Stomach smooth muscle (tissue), 2 donors: ENCODE measurements around the gene B4GALT5.

ENCODE experiments used
- H3K27ac ChIP-seq: one replicate; pipeline ENCODE4 v1.7.0; 2013; ENCODE audit warnings: mild to moderate bottlenecking, low read length, inconsistent platforms
- H3K27me3 ChIP-seq, 2 donors: one replicate each; pipeline ENCODE4 v1.7.0; 2013; ENCODE audit warnings: low read length in 2 of 2; ENCODE audit not compliant: insufficient read depth in 2 of 2, control insufficient read depth in 1 of 2
- H3K36me3 ChIP-seq, 2 donors: one replicate each; pipeline ENCODE4 v1.7.0; 2013; ENCODE audit warnings: low read length in 2 of 2; ENCODE audit not compliant: control insufficient read depth in 2 of 2, insufficient read depth in 2 of 2
- H3K4me1 ChIP-seq: one replicate; pipeline ENCODE4 v1.7.0; 2013; ENCODE audit warnings: low read length; ENCODE audit not compliant: control insufficient read depth, insufficient read depth
- H3K4me3 ChIP-seq, 2 donors: one replicate each; pipeline ENCODE4 v1.7.0; 2013; ENCODE audit warnings: low read length in 2 of 2
- H3K9ac ChIP-seq, 2 donors: one replicate each; pipeline ENCODE4 v1.7.0; 2013; ENCODE audit warnings: low read length in 2 of 2, mild to moderate bottlenecking in 1 of 2
- H3K9me3 ChIP-seq, 2 donors: one replicate each; pipeline ENCODE4 v1.7.0; 2013; ENCODE audit warnings: low read length in 2 of 2; ENCODE audit not compliant: control insufficient read depth in 2 of 2
- donor health status: healthy.
- donor health status: Pancreatic carcinoma.

B4GALT5 gene

DNA sequence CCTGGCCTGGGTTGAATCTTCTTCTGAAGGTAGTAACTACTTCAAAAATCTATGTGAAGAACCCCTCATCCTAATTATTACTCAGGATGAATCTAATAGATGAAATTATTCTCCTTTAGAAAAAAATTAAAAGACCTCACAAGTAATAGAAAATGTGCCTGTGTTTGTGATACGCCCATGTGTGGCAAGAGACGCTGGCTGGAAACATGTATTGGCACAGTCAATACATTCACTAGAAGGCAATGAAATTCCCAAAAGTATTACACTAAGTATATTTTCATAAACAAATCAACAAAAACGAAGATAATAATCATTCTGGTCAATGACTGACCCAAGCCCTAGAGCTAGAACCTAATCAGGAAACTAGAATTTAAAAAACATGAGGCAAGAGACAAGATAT, 64.0 kb downstream of the B4GALT5 start:
- H3K36me3 ChIP-seq, result peaks cover 34 to 41% of the 10 kb centered on the region in 2 donors

GRCh38 chr20:49647550-49647949, 66.1 kb downstream of the B4GALT5 start:
- H3K36me3 ChIP-seq, result peaks cover 27 to 38% of the 10 kb centered on the region in 2 donors
- no peak overlapping the region for H3K9ac ChIP-seq
- H3K9me3 ChIP-seq, result no peaks in the 10 kb centered on the region
- H3K27ac ChIP-seq, result no peak overlapping the region
- H3K27me3 ChIP-seq, result no peaks in the 10 kb centered on the region
- no peaks in the 10 kb centered on the region for H3K4me1 ChIP-seq
- H3K4me3 ChIP-seq, result no peak overlapping the region

More for the DNA sequence above, 64.0 kb downstream of the B4GALT5 start:
- Histone ChIP-seq H3K9me3 (no peaks in the 10 kb centered on the region), H3K9ac (no peak overlapping the region), H3K27me3 (no peaks in the 10 kb centered on the region), H3K4me1 (no peaks in the 10 kb centered on the region), H3K27ac (no peak overlapping the region), H3K4me3 (no peak overlapping the region)

GRCh38 chr20:49646528-49646927, 67.2 kb downstream of the B4GALT5 start:
- H3K4me3 ChIP-seq, result no peak overlapping the region
- no peak overlapping the region for H3K9ac ChIP-seq
- H3K36me3 ChIP-seq, result peaks cover 32 to 43% of the 10 kb centered on the region in 2 donors
- H3K9me3 ChIP-seq, result no peaks in the 10 kb centered on the region
- H3K27me3 ChIP-seq, result no peaks in the 10 kb centered on the region
- H3K4me1 ChIP-seq, result no peaks in the 10 kb centered on the region
- no peak overlapping the region for H3K27ac ChIP-seq

DNA sequence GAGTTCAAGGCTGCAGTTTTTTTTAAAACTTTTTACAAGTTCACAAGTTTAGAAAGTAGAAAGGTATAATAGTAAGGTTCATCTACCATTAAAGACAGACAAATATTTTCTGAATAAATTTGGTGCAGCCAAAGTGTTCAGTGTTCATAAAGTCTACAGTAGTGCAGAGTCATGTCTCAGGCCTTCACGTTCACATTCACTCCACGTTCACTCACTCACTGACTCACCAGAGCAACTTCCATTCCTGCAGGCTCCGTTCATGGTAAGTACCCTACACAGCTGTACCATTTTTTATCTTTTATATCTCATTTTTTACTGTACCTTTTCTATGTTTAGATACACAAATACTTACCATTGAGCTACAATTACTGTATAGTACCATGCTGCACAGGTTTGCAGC, 67.6 kb downstream of the B4GALT5 start:
- Histone ChIP-seq H3K4me3 (no peak overlapping the region), H3K9me3 (no peaks in the 10 kb centered on the region), H3K9ac (no peak overlapping the region), H3K4me1 (no peaks in the 10 kb centered on the region), H3K27ac (no peak overlapping the region), H3K36me3 (peaks cover 36 to 43% of the 10 kb centered on the region in 2 donors), H3K27me3 (no peaks in the 10 kb centered on the region)

- Histone ChIP-seq H3K9me3 (no peaks in the 10 kb centered on the region), H3K4me1 (no peaks in the 10 kb centered on the region), H3K27me3 (no peaks in the 10 kb centered on the region), H3K36me3 (peaks cover 45 to 46% of the 10 kb centered on the region in 2 donors), H3K4me3 (no peak overlapping the region), H3K27ac (no peak overlapping the region), H3K9ac (no peak overlapping the region)
These were observed 68.6 kb downstream of the B4GALT5 start for GRCh38 chr20:49644980-49645565.

DNA sequence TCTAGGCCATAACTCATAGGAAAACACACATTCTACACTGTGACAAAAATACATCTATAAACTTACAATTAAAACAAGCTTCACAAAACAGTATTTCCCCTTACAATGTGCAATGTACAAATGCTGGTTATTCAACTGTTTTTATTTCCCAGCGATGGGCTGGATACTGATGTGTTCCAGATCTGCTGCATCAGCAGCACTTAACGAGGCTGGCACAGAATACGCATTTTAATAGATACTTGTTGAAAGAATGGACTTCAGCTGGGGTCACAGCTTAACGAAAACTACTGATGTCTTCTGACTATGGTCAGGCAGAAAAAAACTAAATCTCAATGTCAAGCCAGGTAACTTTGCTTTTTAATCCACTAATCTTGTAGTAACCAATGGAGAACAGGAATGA, 70.9 kb downstream of the B4GALT5 start:
- H3K9me3 ChIP-seq, result no peaks in the 10 kb centered on the region
- peaks cover 41 to 51% of the 10 kb centered on the region in 2 donors for H3K36me3 ChIP-seq
- no peak overlapping the region for H3K4me3 ChIP-seq
- no peak overlapping the region for H3K9ac ChIP-seq
- no peaks in the 10 kb centered on the region for H3K4me1 ChIP-seq
- no peak overlapping the region for H3K27ac ChIP-seq
- H3K27me3 ChIP-seq, result no peaks in the 10 kb centered on the region

- no peak overlapping the region for H3K9ac ChIP-seq
These were observed 71.7 kb downstream of the B4GALT5 start for GRCh38 chr20:49641683-49642656.

GRCh38 chr20:49637046-49637637, 76.5 kb downstream of the B4GALT5 start:
- Histone ChIP-seq H3K4me3 (no peak overlapping the region), H3K9ac (no peak overlapping the region), H3K36me3 (peaks cover 20 to 33% of the 10 kb centered on the region in 2 donors), H3K27ac (peak overlapping the region; percentile 49), H3K9me3 (no peaks in the 10 kb centered on the region), H3K4me1 (peaks cover 18% of the 10 kb centered on the region), H3K27me3 (no peaks in the 10 kb centered on the region)

More at GRCh38 chr20:49641683-49642656, 71.7 kb downstream of the B4GALT5 start:
- no peaks in the 10 kb centered on the region for H3K9me3 ChIP-seq
- no peak overlapping the region for H3K27ac ChIP-seq
- no peak overlapping the region for H3K4me3 ChIP-seq
- no peaks in the 10 kb centered on the region for H3K27me3 ChIP-seq
- H3K4me1 ChIP-seq, result no peaks in the 10 kb centered on the region
- peaks cover 39 to 48% of the 10 kb centered on the region in 2 donors for H3K36me3 ChIP-seq

DNA sequence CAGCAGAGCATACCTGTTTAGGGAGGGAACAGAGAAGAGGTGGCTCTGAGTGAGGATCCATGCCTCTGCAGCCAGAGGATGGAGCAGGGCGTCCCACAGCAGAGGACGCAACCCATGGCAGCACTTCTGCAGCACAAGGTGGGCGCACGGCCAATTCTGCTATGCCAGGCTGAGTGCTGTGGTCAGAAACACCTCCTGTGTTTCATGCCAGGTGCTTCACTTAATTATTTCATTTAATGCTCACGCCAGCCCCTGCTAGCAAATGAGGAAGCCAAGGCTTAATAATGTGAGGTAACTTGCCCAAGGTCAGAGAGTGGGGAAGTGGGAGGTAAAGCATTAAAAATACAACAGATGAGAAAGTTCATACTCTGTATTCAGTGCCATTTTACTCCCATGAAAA, 77.2 kb downstream of the B4GALT5 start:
- Histone ChIP-seq H3K27ac (peak overlapping the region; percentile 49), H3K4me1 (peaks cover 21% of the 10 kb centered on the region), H3K27me3 (no peaks in the 10 kb centered on the region), H3K9me3 (no peaks in the 10 kb centered on the region), H3K9ac (no peak overlapping the region), H3K36me3 (peaks cover 16 to 31% of the 10 kb centered on the region in 2 donors), H3K4me3 (no peak overlapping the region)

DNA sequence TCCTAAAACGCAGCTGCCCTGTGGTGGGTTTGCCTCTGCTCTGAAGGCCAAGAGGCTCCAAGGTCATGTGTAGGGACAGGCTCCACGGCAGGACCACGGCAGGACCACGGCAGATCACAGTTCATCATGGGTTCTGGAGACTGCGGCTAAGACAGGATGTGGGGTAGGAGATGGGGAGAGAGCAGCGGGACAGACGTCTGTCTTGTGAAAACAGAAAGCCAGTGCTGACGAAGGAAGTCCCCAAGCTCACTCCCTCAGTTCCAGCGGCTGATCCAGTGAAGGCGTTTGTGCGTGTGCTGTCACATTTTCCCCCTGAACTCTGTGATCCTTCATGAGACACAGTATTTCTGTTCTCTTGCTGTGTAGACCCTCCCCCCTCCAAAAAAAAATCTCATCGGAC, 77.8 kb downstream of the B4GALT5 start:
- peaks cover 16 to 25% of the 10 kb centered on the region in 2 donors for H3K36me3 ChIP-seq
- peak overlapping the region; percentile 13 to 29 for H3K9ac ChIP-seq
- H3K4me3 ChIP-seq, result no peak overlapping the region
- H3K4me1 ChIP-seq, result peaks cover 26% of the 10 kb centered on the region
- H3K27ac ChIP-seq, result peak overlapping the region; percentile 49
- no peaks in the 10 kb centered on the region for H3K9me3 ChIP-seq
- no peaks in the 10 kb centered on the region for H3K27me3 ChIP-seq
